ENCODE measurements around the gene CCDC90B. TPM values are rescaled to one million over a fixed set of nuclear protein-coding genes. Genes with fewer than 3 reads are reported as not detected.
"Not testable (repeated sequence)": the region's sequence is repeated elsewhere in the genome, so short reads cannot be mapped to it uniquely, and the experiment has no call there.

CCDC90B gene
- polyA plus RNA-seq, 4 donors = 80.9 to 103 (median 90.4) TPM

GRCh38 chr11:83292709-83293456 lies 6.7 kb upstream of the CCDC90B start:
- no peak for DNase-seq (ENCODE audit: low read depth in 4 of 4, low spot score in 3 of 4)

- DNase-seq (ENCODE audit: low read depth in 4 of 4, low spot score in 3 of 4) = no peak
These were observed 1.5 kb upstream of the CCDC90B start for GRCh38 chr11:83287631-83288030.

- no peak for DNase-seq (ENCODE audit: low read depth in 4 of 4, low spot score in 3 of 4)
These were observed 906 bp downstream of the CCDC90B start for GRCh38 chr11:83285151-83285770.

GRCh38 chr11:83284501-83285150 lies 1.5 kb downstream of the CCDC90B start:
- no peak for DNase-seq (ENCODE audit: low read depth in 4 of 4, low spot score in 3 of 4)

GRCh38 chr11:83282084-83282716 lies 4.0 kb downstream of the CCDC90B start:
- DNase-seq (ENCODE audit: low read depth in 4 of 4, low spot score in 3 of 4) = no peak

- DNase-seq (ENCODE audit: low read depth in 4 of 4, low spot score in 3 of 4) = no peak
These were observed 5.9 kb downstream of the CCDC90B start for GRCh38 chr11:83280256-83280655.

- DNase-seq (ENCODE audit: low read depth in 4 of 4, low spot score in 3 of 4) = no peak
These were observed 7.8 kb downstream of the CCDC90B start for GRCh38 chr11:83278351-83278750.

- no peak for DNase-seq (ENCODE audit: low read depth in 4 of 4, low spot score in 3 of 4)
These were observed 10.1 kb downstream of the CCDC90B start for GRCh38 chr11:83275888-83276641.

- DNase-seq (ENCODE audit: low read depth in 4 of 4, low spot score in 3 of 4) = no peak
These were observed 13.5 kb downstream of the CCDC90B start for GRCh38 chr11:83272627-83273026.

GRCh38 chr11:83271734-83272133 lies 14.4 kb downstream of the CCDC90B start:
- not testable (repeated sequence) for DNase-seq (ENCODE audit: low read depth in 4 of 4, low spot score in 3 of 4)

- not testable (repeated sequence) for DNase-seq (ENCODE audit: low read depth in 4 of 4, low spot score in 3 of 4)
These were observed 17.1 kb downstream of the CCDC90B start for GRCh38 chr11:83269080-83269479.

- DNase-seq (ENCODE audit: low read depth in 4 of 4, low spot score in 3 of 4) = no peak
These were observed 20.8 kb downstream of the CCDC90B start for GRCh38 chr11:83265331-83265730.

- no peak for DNase-seq (ENCODE audit: low read depth in 4 of 4, low spot score in 3 of 4)
These were observed 26.6 kb downstream of the CCDC90B start for GRCh38 chr11:83259559-83259958.

GRCh38 chr11:83257761-83258168 lies 28.4 kb downstream of the CCDC90B start:
- no peak for DNase-seq (ENCODE audit: low read depth in 4 of 4, low spot score in 3 of 4)

- DNase-seq (ENCODE audit: low read depth in 4 of 4, low spot score in 3 of 4) = no peak
These were observed 29.4 kb downstream of the CCDC90B start for GRCh38 chr11:83256602-83257340.

- no peak for DNase-seq (ENCODE audit: low read depth in 4 of 4, low spot score in 3 of 4)
These were observed 30.8 kb downstream of the CCDC90B start for GRCh38 chr11:83255366-83255765.

GRCh38 chr11:83252941-83253340 lies 33.2 kb downstream of the CCDC90B start:
- DNase-seq (ENCODE audit: low read depth in 4 of 4, low spot score in 3 of 4) = no peak

- no peak for DNase-seq (ENCODE audit: low read depth in 4 of 4, low spot score in 3 of 4)
These were observed 33.9 kb downstream of the CCDC90B start for GRCh38 chr11:83252266-83252665.

GRCh38 chr11:83249972-83250593 lies 36.1 kb downstream of the CCDC90B start:
- DNase-seq (ENCODE audit: low read depth in 4 of 4, low spot score in 3 of 4) = peak in 1 of 4 donors; percentile 3

Measured in left renal pelvis (tissue), 4 donors.